HG03442 (cell line): ENCODE data around the gene UBE2J2.

Experiments
- ATAC-seq: cut with Tn5 transposase; IDR thresholded peaks from one replicate; pipeline ENCODE4 v1.9.1; 2021; ENCODE audit warnings: mild to moderate bottlenecking, moderate library complexity; ENCODE audit not compliant: unreplicated experiment

UBE2J2 gene

GRCh38 chr1:1282998-1283397 is 9.3 kb upstream of the UBE2J2 start:
- ATAC-seq = no peak

- no peak for ATAC-seq
Observed at GRCh38 chr1:1281533-1282321, 8.1 kb upstream of the UBE2J2 start.

DNA sequence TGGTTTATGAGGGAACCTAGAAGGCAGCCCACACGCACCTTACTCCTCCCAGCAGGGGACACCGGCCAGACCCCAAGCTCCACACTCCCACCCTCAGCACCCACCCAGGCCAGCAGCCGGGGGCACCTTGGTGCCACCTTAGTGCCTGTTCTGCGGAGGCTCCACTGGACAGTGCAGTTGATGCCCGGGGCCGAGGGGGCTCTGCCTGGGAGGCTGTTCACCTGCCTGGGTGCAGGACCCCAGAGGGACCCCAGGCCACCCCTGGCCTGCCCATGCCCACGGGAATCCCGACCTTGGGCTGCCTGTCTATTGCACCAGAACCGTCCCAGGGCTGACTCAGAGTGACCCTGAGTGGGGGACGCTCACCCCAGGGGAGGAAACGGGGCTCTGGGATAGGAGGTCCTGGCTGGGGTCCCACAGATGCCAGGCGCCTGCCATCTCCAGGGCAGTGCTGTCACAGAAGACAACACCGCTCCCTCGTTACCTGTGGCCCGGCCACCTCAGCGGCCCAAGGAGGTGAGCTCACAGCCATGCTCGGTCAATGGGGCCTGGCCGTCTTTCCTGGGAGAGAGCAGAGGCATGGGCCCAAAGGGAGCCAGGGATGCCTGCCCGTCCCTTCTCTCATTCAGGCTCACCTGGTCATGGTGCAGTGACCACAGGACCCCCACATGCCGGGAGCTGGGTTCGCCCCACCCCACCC is 7.3 kb upstream of the UBE2J2 start:
- no peak for ATAC-seq

- ATAC-seq = no peak
Observed at GRCh38 chr1:1279028-1279427, 5.4 kb upstream of the UBE2J2 start.

DNA sequence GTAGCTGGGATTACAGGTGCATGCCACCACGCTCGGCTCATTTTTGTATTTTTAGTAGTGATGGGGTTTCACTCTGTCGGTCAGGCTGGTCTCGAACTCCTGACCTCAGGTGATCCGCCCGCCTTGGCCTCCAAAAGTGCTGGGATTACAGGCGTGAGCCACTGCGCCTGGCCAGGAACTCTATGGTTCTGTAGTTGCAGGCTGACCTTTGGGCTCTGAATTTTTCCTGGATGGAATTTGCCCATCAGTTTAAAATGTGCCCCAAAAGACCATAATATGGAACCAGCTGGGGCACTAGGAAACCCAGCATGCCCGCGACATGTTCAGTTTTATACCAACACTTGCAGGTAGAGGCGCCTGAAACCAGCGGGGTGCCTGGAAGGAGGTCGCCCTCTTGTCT is 5.0 kb upstream of the UBE2J2 start:
- no peak for ATAC-seq

DNA sequence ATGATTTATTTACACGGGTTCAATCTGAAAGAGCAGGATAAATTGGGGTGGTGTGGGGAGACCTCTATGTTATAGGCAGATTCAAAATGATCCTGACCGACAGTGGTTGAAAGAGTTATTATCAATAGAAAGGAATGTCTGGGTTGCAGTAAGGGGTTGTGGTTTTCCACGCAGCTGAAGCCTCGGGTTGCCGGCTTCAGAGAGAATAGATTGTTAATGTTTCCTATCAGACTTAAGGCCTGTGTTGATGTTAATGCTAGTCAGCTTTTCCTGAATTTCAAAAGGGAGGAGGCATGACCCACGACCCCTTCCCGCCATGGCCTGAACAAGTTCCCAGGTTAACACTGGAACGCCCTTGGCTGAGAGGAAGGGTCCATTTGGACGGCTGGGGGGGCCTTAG is 2.2 kb upstream of the UBE2J2 start:
- no peak for ATAC-seq

DNA sequence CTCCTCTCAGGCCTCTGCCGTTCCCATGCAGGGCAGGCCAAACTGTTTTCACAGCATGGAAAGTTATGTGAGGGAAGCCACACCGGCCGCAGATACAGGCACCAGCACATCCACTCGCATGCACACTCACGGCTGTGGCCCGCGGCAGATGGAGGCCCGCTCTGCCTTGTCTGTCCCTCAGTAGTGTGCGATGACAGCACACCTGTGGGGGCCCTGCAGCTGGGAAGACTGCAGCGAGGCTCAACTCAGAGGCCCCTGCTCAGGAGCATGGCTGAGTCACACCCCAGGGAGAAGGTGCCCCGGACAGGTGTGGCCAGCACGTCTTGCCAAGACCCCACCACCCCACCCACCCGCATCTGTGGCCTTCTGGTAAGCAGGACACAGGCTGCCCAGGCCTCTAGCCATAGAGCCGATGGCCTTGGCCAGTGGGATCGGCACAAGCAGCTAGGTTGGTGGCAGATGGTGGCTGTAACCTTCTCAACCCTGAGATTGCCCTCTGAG is 1.3 kb upstream of the UBE2J2 start:
- ATAC-seq = no peak

- ATAC-seq = no peak
Observed at GRCh38 chr1:1274299-1274930, 761 bp upstream of the UBE2J2 start.

GRCh38 chr1:1273209-1273511 is 494 bp downstream of the UBE2J2 start:
- ATAC-seq = no peak

DNA sequence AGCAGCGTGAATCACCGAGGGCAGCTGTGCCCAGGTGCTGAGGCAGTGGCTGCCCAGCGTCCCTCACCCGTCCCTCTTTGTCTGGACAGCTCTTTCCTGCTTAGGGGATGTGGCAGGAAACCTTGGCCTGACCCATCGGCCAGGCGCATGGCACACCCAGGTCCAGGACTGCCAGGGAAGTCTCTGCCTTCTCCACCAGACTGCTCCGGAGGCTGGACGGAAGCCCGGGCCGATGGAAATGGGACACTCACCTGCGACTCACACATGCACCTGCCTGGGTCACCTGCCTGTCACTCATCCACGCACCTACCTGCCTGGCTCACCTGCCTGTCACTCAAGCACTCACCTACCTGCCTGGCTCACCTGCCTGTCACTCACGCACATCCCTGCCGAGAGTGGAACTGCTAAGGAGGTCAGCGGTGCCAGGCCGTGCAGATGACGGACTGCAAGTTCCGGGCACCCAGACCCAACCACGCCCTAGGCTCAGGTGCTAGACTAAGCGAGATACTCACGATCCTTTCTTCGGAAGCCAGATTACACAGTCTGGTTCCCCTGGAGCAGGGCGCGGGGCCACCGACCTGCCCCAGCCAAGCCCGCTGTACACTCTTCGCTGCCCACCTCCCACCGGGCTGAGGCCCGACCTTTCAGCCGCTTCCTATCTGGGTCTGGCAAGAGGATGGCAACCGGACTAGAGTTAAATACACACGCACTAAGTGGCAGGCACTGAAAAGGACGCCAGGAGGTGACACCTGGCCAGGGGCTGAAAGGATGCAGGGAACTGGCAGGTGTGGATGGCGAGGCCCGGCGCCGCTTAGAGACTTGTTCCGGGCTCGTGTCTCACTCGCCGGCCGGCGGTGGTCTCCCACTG is 1.1 kb downstream of the UBE2J2 start:
- no peak for ATAC-seq

DNA sequence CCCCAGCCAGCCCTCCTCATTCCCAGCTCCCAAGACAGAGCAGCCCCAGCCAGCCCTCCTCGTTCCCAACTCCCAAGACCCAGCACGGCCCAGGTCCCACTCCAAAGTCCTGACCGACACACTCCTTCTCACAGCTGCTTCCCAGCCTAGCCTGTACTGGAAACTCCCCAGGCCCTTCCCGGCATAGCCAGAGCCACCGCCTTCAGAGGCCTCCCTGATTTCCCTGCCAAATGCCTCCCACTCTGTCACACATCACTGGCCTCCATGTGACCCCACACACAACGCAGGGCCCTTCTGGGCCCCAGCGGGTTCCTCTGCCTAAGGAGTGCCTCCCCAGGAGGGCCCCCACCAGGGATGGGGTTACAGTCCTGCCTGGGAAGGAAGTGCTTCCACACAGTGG is 2.8 kb downstream of the UBE2J2 start:
- ATAC-seq = no peak

- no peak for ATAC-seq
Observed at GRCh38 chr1:1268284-1268682, 5.4 kb downstream of the UBE2J2 start.

DNA sequence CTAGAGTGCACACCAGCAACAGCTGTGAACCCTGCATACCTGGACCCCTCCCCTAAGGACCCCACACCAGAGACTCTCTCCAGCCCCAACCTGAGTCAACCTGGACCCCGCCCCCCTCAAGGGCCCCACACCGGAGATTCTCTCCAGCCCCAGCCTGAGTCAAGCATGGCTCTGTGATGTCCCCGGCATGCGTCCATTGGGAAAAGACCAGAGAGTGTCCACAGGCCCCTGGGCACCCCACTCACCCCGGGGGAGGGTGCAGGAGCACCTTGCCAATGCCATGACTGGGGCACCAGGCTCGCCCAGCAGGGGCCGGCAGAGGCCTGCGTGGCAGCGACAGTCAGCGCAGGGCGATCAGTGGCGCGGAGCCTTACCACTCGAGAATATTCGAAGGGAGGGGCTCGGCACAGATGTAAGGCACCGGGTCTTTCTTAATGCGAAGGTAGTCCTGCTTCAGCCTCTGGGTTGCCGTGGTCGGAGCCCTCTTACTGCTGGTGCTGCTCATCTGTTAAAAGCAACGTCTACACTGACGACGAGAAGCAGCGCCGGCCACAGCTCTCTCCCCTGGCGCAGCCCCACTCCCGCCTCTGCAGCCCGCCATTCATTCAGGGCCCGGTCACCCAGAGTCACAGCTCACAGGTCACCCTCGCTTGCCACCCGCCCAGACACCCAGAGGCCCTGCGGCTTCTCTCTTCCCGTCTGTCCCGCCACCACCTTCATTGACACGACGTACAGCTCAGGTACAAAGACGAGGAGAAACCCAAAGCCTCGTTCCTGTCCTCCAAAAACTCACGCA is 6.0 kb downstream of the UBE2J2 start:
- no peak for ATAC-seq

GRCh38 chr1:1264868-1265272 is 8.8 kb downstream of the UBE2J2 start:
- ATAC-seq = no peak

GRCh38 chr1:1264026-1264425 is 9.6 kb downstream of the UBE2J2 start:
- ATAC-seq = no peak

DNA sequence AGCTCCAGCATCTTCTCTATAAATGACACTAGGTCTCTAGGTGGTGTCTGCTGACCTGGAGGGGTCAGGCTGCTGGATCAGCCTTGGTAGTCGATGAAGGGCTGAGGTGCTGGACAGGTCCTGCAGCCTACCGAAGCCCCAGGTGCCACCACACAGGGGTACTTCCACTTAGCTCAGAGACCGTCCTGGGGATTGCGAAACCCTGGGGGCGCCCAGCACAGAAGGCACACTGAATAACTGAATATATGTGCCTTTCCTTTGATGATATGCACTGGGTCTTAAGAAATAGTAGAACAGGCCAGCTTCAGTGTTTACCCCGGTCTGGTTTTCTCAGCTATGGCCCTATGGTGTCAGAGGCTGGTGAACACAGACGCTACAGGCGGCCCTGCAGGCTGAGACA is 10.9 kb downstream of the UBE2J2 start:
- no peak for ATAC-seq

DNA sequence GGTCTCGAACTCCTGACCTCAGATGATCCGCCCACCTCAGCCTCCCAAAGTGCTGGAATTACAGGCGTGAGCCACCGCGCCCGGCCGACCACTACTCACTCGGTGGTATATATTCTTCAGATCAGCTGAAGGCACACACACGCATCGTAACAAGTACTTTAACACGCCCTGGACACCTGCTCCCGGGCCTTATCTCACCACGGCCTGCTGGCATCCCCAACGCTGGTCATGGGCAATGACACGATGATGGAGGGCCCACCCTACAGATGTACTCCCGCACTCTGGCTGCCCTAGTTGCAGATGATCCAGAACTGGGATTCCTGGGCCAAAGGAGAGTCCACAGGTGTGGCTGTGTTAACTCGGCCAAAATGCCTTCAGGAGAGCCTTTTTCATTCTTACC is 11.6 kb downstream of the UBE2J2 start:
- no peak for ATAC-seq

- ATAC-seq = no peak
Observed at GRCh38 chr1:1260843-1261560, 12.7 kb downstream of the UBE2J2 start.

- ATAC-seq = no peak
Observed at GRCh38 chr1:1259951-1260600, 13.6 kb downstream of the UBE2J2 start.
